Measurements from ENCODE around the gene F7. TPM values are rescaled to one million over a fixed set of nuclear protein-coding genes. Genes with fewer than 3 reads are reported as not detected.

Gene F7
- total and polyA plus RNA-seq, 12 donors: 0.04 to 0.45 (median 0.20) TPM; not detected in 7

GRCh38 chr13:113162783-113163685 lies 57.4 kb downstream of the F7 start:
- DNase-seq: no peak
- peaks cover 0 to 4% (median 0%) of the 10 kb centered on the region in 11 donors for H3K9me3 ChIP-seq
- H3K27ac ChIP-seq: no peak overlapping the region
- intact Hi-C loops (cut with DNase I): no loop called here
- ATAC-seq: peak in 2 of 8 donors; percentile 7 to 21
- WGBS, 2 donors: 28 to 34% methylated on average over 25 of the region's 25 CpGs
- TF ChIP-seq CTCF (IDR thresholded peaks at IDR 0.05): no peak
- no peak overlapping the region for H3K4me3 ChIP-seq
- peaks cover 0 to 32% (median 27%) of the 10 kb centered on the region in 7 donors for H3K27me3 ChIP-seq
- no peaks in the 10 kb centered on the region for H3K4me1 ChIP-seq
- peaks cover 0 to 6% (median 0%) of the 10 kb centered on the region in 9 donors for H3K36me3 ChIP-seq

- TF ChIP-seq CTCF (IDR thresholded peaks at IDR 0.05): no peak
- Histone ChIP-seq H3K4me3 (no peak overlapping the region), H3K27me3 (peaks cover 0 to 28% (median 23%) of the 10 kb centered on the region in 7 donors), H3K27ac (no peak overlapping the region), H3K4me1 (peaks cover 0 to 8% (median 0%) of the 10 kb centered on the region in 9 donors), H3K36me3 (peaks cover 0 to 11% (median 0%) of the 10 kb centered on the region in 9 donors), H3K9me3 (peaks cover 0 to 5% (median 0%) of the 10 kb centered on the region in 11 donors)
- ATAC-seq (no peak), DNase-seq (no peak)
- 69 to 74% methylated on average over 12 of the region's 12 CpGs for WGBS, 2 donors
- intact Hi-C loops (cut with DNase I): no loop called here
Observed at GRCh38 chr13:113164492-113164891, 58.9 kb downstream of the F7 start.

GRCh38 chr13:113166266-113166665 lies 60.7 kb downstream of the F7 start:
- Histone ChIP-seq H3K36me3 (peaks cover 0 to 20% (median 0%) of the 10 kb centered on the region in 9 donors), H3K27ac (no peak overlapping the region), H3K4me1 (peaks cover 0 to 17% (median 0%) of the 10 kb centered on the region in 9 donors), H3K9me3 (peaks cover 0 to 5% (median 0%) of the 10 kb centered on the region in 11 donors), H3K27me3 (peaks cover 0 to 13% (median 7%) of the 10 kb centered on the region in 7 donors), H3K4me3 (no peak overlapping the region)
- DNase-seq (no peak), ATAC-seq (no peak)
- intact Hi-C loops (cut with DNase I): no loop called here
- TF ChIP-seq CTCF (IDR thresholded peaks at IDR 0.05): no peak
- 85 to 92% methylated on average over 10 of the region's 10 CpGs for WGBS, 2 donors

GRCh38 chr13:113166681-113167080 lies 61.1 kb downstream of the F7 start:
- no peak for ATAC-seq
- Histone ChIP-seq H3K9me3 (peaks cover 0 to 5% (median 0%) of the 10 kb centered on the region in 11 donors), H3K4me1 (peaks cover 0 to 17% (median 0%) of the 10 kb centered on the region in 9 donors), H3K4me3 (no peak overlapping the region), H3K27me3 (peaks cover 0 to 9% (median 3%) of the 10 kb centered on the region in 7 donors), H3K36me3 (peaks cover 0 to 25% (median 3%) of the 10 kb centered on the region in 9 donors), H3K27ac (no peak overlapping the region)
- intact Hi-C loops (cut with DNase I): no loop called here
- no peak for DNase-seq
- TF ChIP-seq CTCF (IDR thresholded peaks at IDR 0.05): no peak
- WGBS, 2 donors: 70 to 76% methylated on average over 5 of the region's 5 CpGs

All from heart right ventricle (tissue), 16 donors.